ENCODE results near the gene SCD5.

The SCD5 gene

DNA sequence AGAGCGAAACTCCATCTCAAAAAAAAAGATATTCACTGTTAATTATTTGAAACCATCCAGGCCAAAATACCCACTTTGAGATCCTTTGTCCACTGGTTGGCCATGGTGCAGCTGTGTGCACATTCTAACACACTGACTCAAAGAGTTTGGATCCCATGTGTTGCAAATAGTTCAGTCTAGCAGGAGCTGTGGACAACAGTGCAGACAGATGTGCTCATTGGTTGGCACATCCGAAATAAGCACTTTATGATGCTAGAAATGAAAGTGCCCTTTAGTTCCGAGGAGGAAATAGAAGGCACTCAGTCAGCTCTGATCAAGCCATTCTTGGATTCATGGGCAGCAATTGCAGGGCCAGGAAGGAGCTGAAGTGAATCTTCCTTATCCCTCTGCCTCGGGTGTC is 173.8 kb downstream of the SCD5 start:
- no peak for DNase-seq (ENCODE audit: low read depth)
- no peak overlapping the region for H3K4me3 ChIP-seq (ENCODE audit: low read length)
- no peak for TF ChIP-seq CTCF (IDR thresholded peaks at IDR 0.05; ENCODE audit: insufficient read depth, low read depth, low read length, missing control alignments)

GRCh38 chr4:82623121-82623683 is 175.4 kb downstream of the SCD5 start:
- H3K4me3 ChIP-seq (ENCODE audit: low read length) = no peak overlapping the region
- no peak for TF ChIP-seq CTCF (IDR thresholded peaks at IDR 0.05; ENCODE audit: insufficient read depth, low read depth, low read length, missing control alignments)
- no peak for DNase-seq (ENCODE audit: low read depth)

DNA sequence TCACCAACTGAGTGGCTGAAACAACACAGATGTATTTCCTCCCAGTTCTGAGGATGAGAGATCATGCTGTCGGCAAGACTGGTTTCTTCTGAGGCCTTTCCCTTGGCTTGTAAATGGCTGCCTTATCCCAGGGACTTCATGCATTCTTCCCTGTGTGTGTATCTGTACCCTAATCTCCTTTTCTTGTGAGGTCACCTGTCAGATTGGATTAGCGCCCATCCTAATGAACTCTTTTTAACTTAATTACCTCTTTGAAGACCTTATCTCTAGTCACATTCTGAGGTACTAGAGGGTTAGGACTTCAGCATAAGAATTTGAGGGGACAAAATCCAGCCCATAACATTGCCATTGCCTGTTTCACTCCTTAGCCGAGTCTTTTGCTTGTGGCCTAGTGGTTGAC is 177.3 kb downstream of the SCD5 start:
- no peak for TF ChIP-seq CTCF (IDR thresholded peaks at IDR 0.05; ENCODE audit: insufficient read depth, low read depth, low read length, missing control alignments)
- DNase-seq (ENCODE audit: low read depth) = no peak
- no peak overlapping the region for H3K4me3 ChIP-seq (ENCODE audit: low read length)

DNA sequence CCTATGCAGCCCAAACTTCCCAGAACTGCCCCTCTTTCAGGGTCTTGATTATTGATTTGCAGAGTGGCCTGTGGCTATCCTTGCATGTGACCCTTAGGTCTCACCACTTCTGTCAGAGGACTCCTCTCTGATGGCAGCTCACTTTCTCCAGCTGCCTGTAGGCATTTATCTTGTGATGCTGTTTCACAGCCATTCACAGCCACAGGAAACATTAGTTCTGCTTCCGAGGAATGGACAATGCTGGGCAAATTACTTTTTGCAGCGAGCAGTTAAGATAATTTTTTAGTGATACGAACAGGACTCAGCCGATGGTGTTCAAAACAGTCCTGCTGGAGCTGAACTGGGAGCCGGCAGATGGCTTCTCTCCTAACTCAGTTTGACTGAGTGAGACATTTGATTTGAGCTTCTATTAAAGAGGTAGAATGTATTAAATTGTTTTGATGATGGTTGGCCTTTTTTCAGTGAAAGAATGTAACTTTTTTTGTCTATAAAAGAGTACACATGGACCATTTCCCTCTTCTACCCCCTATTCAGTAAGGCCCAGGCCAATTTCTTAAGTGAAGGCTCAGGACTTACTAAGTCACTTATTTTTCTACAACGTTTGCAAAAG is 178.4 kb downstream of the SCD5 start:
- DNase-seq (ENCODE audit: low read depth) = no peak
- no peak for TF ChIP-seq CTCF (IDR thresholded peaks at IDR 0.05; ENCODE audit: insufficient read depth, low read depth, low read length, missing control alignments)
- no peak overlapping the region for H3K4me3 ChIP-seq (ENCODE audit: low read length)

DNA sequence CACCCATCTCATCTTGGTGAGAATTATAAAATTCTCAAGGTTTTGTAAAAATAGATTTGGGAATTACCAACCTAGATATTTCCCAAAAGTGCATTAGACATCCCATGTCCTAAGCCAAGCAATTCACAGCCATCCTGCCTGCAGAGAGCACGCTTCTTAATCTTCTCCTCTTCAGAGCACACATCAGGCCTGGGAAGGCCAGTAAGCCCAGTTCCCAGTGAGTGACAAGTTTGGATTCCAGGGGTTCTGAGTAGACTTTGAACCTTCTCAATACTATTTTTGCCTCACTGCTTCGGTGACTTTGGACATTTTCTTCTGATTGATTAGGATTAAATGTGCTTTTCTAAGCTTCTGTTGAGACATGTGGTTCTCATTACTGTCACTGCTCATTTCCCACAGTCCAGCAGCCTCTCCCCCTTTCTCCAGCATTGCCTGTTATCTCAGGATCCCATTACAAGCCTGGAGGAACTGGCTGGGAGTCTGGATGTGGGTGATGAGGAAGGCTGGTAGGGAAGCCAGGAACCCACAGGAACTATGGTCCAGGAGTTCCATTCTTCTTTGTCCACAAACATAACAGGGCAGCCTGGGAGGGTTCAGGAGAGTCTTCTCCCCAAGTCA is 180.4 kb downstream of the SCD5 start:
- H3K4me3 ChIP-seq (ENCODE audit: low read length) = no peak overlapping the region
- no peak for TF ChIP-seq CTCF (IDR thresholded peaks at IDR 0.05; ENCODE audit: insufficient read depth, low read depth, low read length, missing control alignments)
- DNase-seq (ENCODE audit: low read depth) = no peak

GRCh38 chr4:82614838-82615449 is 183.7 kb downstream of the SCD5 start:
- TF ChIP-seq CTCF (IDR thresholded peaks at IDR 0.05; ENCODE audit: insufficient read depth, low read depth, low read length, missing control alignments) = no peak
- DNase-seq (ENCODE audit: low read depth) = no peak
- no peak overlapping the region for H3K4me3 ChIP-seq (ENCODE audit: low read length)

Measured in epithelial cell of esophagus (primary cell).